Stimulated activated CD8-positive, alpha-beta memory T cell treated with anti-CD3 and anti-CD28 coated beads, Interleukin-4, amount 100 ng/mL, for 24 hours (primary cell): Measurements from ENCODE around the gene TTC1.
"Not testable (repeated sequence)": the region's sequence is repeated elsewhere in the genome, so short reads cannot be mapped to it uniquely, and the experiment has no call there.

ENCODE experiments used
- DNase-seq: peaks from one replicate; pipeline ENCODE4 v3.0.0-alpha.2; 2020; ENCODE audit warnings: low read depth

The TTC1 gene

GRCh38 chr5:160042671-160043070 is 33.7 kb downstream of the TTC1 start:
- no peak for DNase-seq

- no peak for DNase-seq
Measured at GRCh38 chr5:160044391-160044804, 35.5 kb downstream of the TTC1 start.

GRCh38 chr5:160044967-160045366 is 36.0 kb downstream of the TTC1 start:
- no peak for DNase-seq

DNA sequence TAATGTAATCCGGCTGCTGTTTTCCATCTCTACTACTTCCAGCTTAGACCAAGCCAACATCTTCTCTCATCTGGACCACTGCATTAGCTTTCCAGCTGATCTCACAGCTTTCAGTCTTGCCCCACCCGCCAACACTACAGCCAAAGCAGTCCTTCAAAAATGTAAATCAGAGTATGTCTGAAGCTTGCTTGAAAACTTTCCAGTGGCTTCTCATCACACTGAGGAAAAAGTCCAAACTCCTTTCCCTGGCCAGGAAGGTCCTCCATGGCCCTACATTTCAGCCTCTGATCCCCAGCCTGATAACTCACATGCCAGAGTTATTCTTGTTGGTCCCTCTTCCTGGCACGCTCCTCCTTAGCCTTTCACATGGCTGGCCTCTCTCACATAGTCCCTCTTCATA is 38.5 kb downstream of the TTC1 start:
- no peak for DNase-seq

DNA sequence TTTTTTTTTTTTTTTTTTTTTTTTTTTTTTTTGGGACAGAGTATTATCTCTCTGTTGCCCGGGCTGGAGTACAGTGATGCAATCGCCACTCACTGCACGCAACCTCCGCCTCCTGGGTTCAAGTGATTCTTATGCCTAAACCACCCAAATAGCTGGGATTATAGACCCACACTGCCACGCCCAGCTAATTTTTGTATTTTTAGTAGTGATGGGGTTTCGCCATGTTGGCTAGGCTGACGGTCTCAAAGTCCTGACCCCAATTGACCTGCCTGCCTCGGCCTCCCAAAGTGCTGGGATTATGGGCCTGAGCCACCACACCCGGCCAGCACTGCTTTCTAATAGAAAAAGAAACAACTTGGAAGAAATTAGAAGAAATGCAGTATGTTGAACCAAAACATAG is 39.2 kb downstream of the TTC1 start:
- DNase-seq, result no peak

GRCh38 chr5:160049099-160049498 is 40.2 kb downstream of the TTC1 start:
- no peak for DNase-seq

GRCh38 chr5:160054047-160054446 is 45.1 kb downstream of the TTC1 start:
- no peak for DNase-seq

- no peak for DNase-seq
Measured at GRCh38 chr5:160054831-160055230, 45.9 kb downstream of the TTC1 start.

DNA sequence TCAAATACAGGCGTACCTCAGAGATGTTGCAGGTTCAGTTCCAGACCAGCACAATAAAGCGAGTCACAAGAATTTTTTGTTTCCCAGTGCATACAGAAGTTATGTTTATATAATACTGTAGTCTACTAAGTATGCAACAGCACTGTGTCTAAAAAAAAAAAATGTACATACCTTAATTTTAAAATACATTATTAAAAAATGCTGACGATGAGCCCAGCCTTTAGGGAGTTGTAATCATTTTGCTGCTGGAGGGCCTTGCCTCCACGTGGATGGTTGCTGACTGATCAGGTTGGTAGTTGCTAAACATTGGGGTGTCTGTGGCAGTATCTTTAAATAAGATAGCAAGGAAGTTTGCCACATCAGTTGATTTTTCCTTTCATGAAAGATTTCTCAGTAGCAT is 48.3 kb downstream of the TTC1 start:
- no peak for DNase-seq

GRCh38 chr5:160060001-160060400 is 51.1 kb downstream of the TTC1 start:
- DNase-seq, result no peak

- DNase-seq, result no peak
Measured at GRCh38 chr5:160061770-160062169, 52.8 kb downstream of the TTC1 start.

GRCh38 chr5:160064417-160064810 is 55.5 kb downstream of the TTC1 start:
- no peak for DNase-seq

GRCh38 chr5:160064995-160065614 is 56.2 kb downstream of the TTC1 start:
- no peak for DNase-seq

GRCh38 chr5:160069120-160069519 is 60.2 kb downstream of the TTC1 start:
- DNase-seq, result not testable (repeated sequence)

GRCh38 chr5:160071516-160071915 is 62.6 kb downstream of the TTC1 start:
- DNase-seq, result no peak

- DNase-seq, result no peak
Measured at GRCh38 chr5:160071916-160072315, 63.0 kb downstream of the TTC1 start.

- DNase-seq, result no peak
Measured at GRCh38 chr5:160075073-160075472, 66.1 kb downstream of the TTC1 start.

DNA sequence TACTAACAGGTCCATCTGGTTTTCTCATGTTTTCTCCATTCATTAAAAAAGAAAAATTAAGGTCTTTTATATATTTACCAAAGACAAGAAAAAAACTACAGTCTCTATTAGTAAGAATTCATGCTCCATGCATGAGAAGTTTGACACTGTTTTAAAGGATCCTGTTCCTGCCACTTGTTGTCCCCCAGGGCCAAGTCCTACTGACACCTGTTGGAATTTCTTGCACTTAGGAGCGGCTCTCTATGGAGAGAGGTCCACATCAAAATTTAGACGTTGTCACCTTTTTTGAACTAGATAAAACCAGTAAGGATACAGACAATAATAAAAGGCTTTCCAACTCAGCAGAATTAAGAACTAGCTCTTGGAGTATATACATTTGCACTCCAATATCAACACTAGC is 68.1 kb downstream of the TTC1 start:
- no peak for DNase-seq

- no peak for DNase-seq
Measured at GRCh38 chr5:160079753-160080152, 70.8 kb downstream of the TTC1 start.

DNA sequence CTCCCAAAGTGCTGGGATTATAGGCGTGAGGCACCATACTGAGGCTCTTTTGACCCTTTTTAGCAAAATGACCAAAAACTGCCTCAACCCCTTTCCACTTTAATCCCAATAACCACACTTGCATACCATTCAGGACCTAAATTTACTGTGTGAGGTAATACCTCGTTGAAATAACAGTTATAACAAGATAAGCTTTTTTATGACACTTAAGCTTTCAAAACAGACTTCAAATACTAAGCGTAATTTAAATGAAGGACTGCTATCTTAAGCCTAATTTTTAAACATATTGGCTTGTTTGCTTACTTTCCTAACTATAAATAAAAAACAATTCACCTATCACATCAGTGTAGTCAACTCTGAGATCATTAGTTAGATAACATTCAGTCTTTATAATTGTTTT is 72.6 kb downstream of the TTC1 start:
- DNase-seq, result no peak

- DNase-seq, result no peak
Measured at GRCh38 chr5:160082614-160083500, 73.9 kb downstream of the TTC1 start.

DNA sequence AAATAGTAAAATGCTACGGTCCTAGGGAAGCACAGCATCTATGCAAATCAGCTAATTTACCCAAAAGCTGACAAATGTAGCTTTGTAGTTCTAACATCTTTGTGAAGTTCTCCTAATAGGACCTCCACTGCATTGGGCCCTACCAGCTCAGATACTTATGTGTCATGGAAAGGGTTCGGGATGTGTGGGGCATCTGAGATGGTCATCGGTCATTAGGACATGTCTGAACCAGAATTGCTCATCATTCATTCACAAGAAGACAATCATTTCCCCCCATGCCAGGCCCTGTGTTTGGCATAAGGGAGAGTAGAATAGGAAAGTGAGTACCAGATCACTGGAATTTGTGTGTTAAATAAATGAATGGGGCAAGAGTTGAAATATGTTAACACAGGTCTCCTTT is 74.6 kb downstream of the TTC1 start:
- DNase-seq, result no peak

DNA sequence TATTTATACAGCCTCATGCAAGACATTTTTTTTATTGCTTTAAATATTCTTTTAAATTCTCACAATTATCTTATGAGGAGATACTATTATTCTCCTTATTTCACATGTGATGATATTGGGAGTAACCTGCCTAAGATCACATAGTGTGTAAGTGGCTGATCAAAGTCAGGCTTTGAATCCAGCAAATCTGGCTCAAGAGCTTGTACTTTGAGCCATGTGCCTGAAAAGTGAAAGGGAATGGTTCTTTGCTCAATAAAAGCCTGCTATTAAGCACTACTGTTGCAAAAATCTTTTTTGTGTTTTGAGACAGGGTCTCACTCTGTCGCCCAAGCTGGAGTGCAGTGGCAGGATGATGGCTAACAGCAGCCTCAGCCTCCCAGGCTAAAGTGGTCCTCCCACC is 75.2 kb downstream of the TTC1 start:
- no peak for DNase-seq

DNA sequence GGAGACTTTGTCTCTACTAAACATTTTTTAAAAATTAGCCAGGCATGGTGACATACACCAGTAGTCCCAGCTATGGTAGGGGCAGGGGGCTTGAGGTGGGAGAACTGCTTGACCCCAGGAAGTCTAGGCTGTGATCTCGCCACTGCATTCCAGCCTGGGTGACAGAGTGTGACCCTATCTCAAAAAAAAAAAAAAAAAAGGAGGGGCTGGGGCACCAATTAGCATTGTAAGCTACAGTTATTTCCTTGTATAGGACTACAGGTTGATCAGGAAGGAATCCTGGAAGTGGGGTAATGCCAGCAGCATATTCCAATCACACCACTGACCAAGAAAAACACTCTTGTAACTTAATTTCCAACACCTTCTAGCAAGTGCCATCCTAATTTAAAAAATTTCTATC is 78.3 kb downstream of the TTC1 start:
- DNase-seq, result no peak
